Breast epithelium (tissue), 3 donors: Measurements from ENCODE around the gene FYB2.

ENCODE experiments used
- POLR2AphosphoS5 ChIP-seq, 3 donors: sonication (generic); formaldehyde crosslinking; IDR thresholded peaks; one replicate each; pipeline ENCODE4 v1.6.1; 2017; ENCODE audit warnings: antibody characterized with exemption in 3 of 3
- TF ChIP-seq, protein P1 (sequence below), 3 donors: fragments of 450-650 bp; IDR thresholded peaks; one replicate each; pipeline ENCODE4 v1.5.1; 2016 to 2017; ENCODE audit warnings: antibody characterized with exemption in 3 of 3, mild to moderate bottlenecking in 3 of 3, moderate library complexity in 3 of 3

GRCh38 chr1:56850922-56851321 lies 31.7 kb upstream of the FYB2 start:
- TF ChIP-seq, protein P1, sequence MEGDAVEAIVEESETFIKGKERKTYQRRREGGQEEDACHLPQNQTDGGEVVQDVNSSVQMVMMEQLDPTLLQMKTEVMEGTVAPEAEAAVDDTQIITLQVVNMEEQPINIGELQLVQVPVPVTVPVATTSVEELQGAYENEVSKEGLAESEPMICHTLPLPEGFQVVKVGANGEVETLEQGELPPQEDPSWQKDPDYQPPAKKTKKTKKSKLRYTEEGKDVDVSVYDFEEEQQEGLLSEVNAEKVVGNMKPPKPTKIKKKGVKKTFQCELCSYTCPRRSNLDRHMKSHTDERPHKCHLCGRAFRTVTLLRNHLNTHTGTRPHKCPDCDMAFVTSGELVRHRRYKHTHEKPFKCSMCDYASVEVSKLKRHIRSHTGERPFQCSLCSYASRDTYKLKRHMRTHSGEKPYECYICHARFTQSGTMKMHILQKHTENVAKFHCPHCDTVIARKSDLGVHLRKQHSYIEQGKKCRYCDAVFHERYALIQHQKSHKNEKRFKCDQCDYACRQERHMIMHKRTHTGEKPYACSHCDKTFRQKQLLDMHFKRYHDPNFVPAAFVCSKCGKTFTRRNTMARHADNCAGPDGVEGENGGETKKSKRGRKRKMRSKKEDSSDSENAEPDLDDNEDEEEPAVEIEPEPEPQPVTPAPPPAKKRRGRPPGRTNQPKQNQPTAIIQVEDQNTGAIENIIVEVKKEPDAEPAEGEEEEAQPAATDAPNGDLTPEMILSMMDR (IDR thresholded peaks at IDR 0.05): no peak
- no peak for TF ChIP-seq POLR2AphosphoS5 (IDR thresholded peaks at IDR 0.05)
